Measurements from ENCODE around the gene ATG10.

The ATG10 gene

DNA sequence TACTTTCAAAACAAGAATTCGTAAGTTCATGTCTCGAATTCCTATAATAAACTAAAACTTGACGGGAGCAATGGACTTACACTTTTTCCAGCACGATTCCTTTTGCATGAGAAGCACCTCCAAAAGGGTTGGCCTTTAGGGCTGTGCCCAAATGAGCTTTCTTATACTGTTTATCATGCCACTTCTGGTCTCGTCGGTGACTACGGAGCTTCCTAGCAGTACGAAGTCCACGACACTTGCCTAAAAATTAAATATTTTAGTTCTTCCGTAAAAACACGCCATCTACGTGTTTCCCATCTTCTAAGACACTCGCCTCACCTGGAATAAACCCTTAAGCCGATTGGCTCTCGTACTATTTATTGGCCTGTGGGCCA is 305.8 kb downstream of the ATG10 start:
- CTCF ChIA-PET = interaction anchor here (1.0 kb wide), 1 partner anchor 52 kb away, joined by 3 read pairs; no protein-coding TSS in a partner anchor
- POLR2A ChIA-PET = no interaction called here

DNA sequence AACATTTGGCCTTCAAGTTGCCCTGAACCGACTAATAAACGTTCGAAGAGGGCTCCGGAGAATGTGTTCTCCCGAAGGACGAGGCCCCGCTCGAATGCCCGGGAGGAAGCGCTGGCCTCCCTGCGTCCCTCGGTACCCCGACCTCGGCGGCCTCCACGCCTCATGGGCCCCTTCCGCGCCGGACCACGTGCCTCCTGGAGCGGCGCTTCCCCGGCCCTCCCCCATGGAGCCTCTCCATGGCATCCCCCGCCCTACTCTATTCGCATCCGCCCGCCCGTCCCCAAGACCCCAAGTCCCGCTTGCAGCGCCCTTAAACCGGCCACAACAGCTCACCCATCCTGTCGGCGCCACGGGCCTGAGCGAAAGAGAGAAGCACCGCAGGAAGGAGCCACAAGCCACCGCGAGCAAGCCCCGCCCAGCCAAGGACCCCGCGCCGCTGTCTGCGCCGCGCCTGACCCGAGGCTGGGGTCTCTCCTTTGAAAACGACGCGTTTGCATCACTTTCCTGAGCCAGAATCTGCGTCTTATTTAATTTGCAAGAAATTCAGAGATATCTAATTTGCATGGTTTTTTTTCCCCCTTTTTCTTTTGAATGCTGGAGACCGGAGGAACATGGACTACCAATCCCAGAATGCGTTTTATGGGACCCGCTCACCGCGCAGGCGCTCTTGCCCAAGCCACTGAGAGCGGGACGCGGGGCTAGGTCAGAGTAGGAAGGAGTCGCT is 306.3 kb downstream of the ATG10 start, which contains the start of gene RPS23:
RPS23 (minus strand) TSS at position 368 of the 724 bp plus-strand sequence; CDS start at position 337, 31 bp downstream.
- CTCF ChIA-PET = interaction anchor here (0.8 to 1.0 kb wide), 2 partner anchors 22 to 53 kb away, joined by 3 to 4 read pairs; no protein-coding TSS in a partner anchor

More for the DNA sequence above, 305.8 kb downstream of the ATG10 start:
- no peak for DNase-seq (ENCODE audit: extremely low spot score)
- TF ChIP-seq, protein P1, sequence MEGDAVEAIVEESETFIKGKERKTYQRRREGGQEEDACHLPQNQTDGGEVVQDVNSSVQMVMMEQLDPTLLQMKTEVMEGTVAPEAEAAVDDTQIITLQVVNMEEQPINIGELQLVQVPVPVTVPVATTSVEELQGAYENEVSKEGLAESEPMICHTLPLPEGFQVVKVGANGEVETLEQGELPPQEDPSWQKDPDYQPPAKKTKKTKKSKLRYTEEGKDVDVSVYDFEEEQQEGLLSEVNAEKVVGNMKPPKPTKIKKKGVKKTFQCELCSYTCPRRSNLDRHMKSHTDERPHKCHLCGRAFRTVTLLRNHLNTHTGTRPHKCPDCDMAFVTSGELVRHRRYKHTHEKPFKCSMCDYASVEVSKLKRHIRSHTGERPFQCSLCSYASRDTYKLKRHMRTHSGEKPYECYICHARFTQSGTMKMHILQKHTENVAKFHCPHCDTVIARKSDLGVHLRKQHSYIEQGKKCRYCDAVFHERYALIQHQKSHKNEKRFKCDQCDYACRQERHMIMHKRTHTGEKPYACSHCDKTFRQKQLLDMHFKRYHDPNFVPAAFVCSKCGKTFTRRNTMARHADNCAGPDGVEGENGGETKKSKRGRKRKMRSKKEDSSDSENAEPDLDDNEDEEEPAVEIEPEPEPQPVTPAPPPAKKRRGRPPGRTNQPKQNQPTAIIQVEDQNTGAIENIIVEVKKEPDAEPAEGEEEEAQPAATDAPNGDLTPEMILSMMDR (IDR thresholded peaks at IDR 0.05; ENCODE audit: control extremely low read depth, extremely low read depth, low read depth, missing control alignments) = no peak

GRCh38 chr5:82278711-82279370 is 307.0 kb downstream of the ATG10 start:
- POLR2A ChIA-PET = interaction anchor here (0.5 to 1.1 kb wide), 6 partner anchors 9 to 1398 kb away, joined by 3 to 8 read pairs (median 5); no protein-coding TSS in a partner anchor
- CTCF ChIA-PET = interaction anchor here (0.8 to 1.5 kb wide), 2 partner anchors 20 to 21 kb away, joined by 3 to 4 read pairs; no protein-coding TSS in a partner anchor
- no peak for DNase-seq (ENCODE audit: extremely low spot score)
- TF ChIP-seq, protein P1 (IDR thresholded peaks at IDR 0.05; ENCODE audit: control extremely low read depth, extremely low read depth, low read depth, missing control alignments) = no peak

More for the DNA sequence above, 306.3 kb downstream of the ATG10 start, which contains the start of gene RPS23:
- DNase-seq (ENCODE audit: extremely low spot score) = peak; percentile 89
- POLR2A ChIA-PET = interaction anchor here (0.5 to 1.1 kb wide), 6 partner anchors 8 to 1399 kb away, joined by 3 to 8 read pairs (median 5); no protein-coding TSS in a partner anchor
- TF ChIP-seq, protein P1 (IDR thresholded peaks at IDR 0.05; ENCODE audit: control extremely low read depth, extremely low read depth, low read depth, missing control alignments) = no peak

DNA sequence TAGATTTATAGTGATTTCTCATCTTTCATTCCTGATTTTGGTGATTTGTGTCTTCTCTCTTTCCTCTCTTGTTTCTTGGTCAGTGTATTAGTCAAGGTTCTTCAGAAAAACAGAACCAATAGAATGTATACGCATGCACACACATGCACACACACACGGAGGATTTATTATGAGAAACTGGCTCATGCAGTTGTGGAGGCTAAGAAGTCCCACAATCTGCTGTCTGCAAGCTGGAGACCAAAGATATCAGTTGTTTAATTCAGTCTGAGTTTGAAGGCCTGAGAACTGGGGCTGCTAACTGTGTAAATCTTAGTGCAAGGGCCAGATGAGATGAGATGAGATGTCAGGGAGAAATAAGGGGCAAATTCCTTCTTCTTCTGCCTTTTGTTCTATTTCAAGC is 312.1 kb downstream of the ATG10 start:
- CTCF ChIA-PET = interaction anchor here (1.0 to 1.2 kb wide), 2 partner anchors 8 to 9 kb away, joined by 3 to 5 read pairs; no protein-coding TSS in a partner anchor
- TF ChIP-seq, protein P1 (IDR thresholded peaks at IDR 0.05; ENCODE audit: control extremely low read depth, extremely low read depth, low read depth, missing control alignments) = no peak
- POLR2A ChIA-PET = no interaction called here

GRCh38 chr5:82285206-82285605 is 313.4 kb downstream of the ATG10 start:
- ChIA-PET CTCF (interaction anchor here (0.9 to 1.5 kb wide), 2 partner anchors 26 to 29 kb away, joined by 3 read pairs; no protein-coding TSS in a partner anchor), POLR2A (no interaction called here)
- TF ChIP-seq, protein P1 (IDR thresholded peaks at IDR 0.05; ENCODE audit: control extremely low read depth, extremely low read depth, low read depth, missing control alignments) = no peak
- DNase-seq (ENCODE audit: extremely low spot score) = no peak

More for the DNA sequence above, 312.1 kb downstream of the ATG10 start:
- no peak for DNase-seq (ENCODE audit: extremely low spot score)

DNA sequence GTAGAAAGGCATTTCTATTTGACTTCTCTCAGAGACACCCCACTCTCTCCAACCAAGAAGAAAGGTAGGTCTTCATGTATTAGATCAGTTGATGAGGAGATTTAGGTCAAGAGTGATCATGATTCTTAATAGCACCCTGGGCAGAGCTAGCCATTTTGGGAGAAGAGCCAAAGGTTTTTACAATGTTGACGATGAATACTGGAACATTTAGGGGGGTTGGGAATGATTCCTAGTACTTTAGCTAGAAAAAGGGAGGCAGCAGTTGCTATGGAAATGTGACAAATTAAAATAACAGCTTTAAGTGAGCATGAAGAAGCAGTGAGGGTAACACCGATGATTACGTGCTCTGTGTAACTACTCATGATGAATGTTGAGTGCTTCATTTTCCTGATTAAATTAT is 315.8 kb downstream of the ATG10 start:
- ChIA-PET CTCF (interaction anchor here (0.6 kb wide), 1 partner anchor 563 kb away, joined by 3 read pairs; no protein-coding TSS in a partner anchor), POLR2A (no interaction called here)
- TF ChIP-seq, protein P1 (IDR thresholded peaks at IDR 0.05; ENCODE audit: control extremely low read depth, extremely low read depth, low read depth, missing control alignments) = no peak
- no peak for DNase-seq (ENCODE audit: extremely low spot score)
